Stimulated activated naive CD4-positive, alpha-beta T cell treated with Interleukin-2 at 50 U/mL for 16 hours (primary cell): ENCODE measurements around the gene ZFP36L1.
"Not testable (repeated sequence)": the region's sequence is repeated elsewhere in the genome, so short reads cannot be mapped to it uniquely, and the experiment has no call there.

ENCODE experiments used
- DNase-seq: peaks from one replicate; lab custom pipeline; 2025; lab: John Stamatoyannopoulos, UW

Gene ZFP36L1

GRCh38 chr14:68784226-68784910, 8.5 kb downstream of the ZFP36L1 start:
- no peak for DNase-seq

GRCh38 chr14:68783408-68784225, 9.2 kb downstream of the ZFP36L1 start:
- no peak for DNase-seq

GRCh38 chr14:68782091-68782981, 10.5 kb downstream of the ZFP36L1 start:
- DNase-seq, result peak; percentile 55

- DNase-seq, result peak; percentile 54
Observed at GRCh38 chr14:68781161-68782021, 11.5 kb downstream of the ZFP36L1 start.

GRCh38 chr14:68780358-68781160, 12.3 kb downstream of the ZFP36L1 start:
- no peak for DNase-seq

GRCh38 chr14:68779761-68780323, 13.0 kb downstream of the ZFP36L1 start:
- DNase-seq, result peak; percentile 44

GRCh38 chr14:68777644-68778043, 15.2 kb downstream of the ZFP36L1 start:
- DNase-seq, result no peak

- no peak for DNase-seq
Observed at GRCh38 chr14:68775614-68776126, 17.2 kb downstream of the ZFP36L1 start.

- DNase-seq, result no peak
Observed at GRCh38 chr14:68774771-68775613, 17.9 kb downstream of the ZFP36L1 start.

- no peak for DNase-seq
Observed at GRCh38 chr14:68772761-68773381, 20.0 kb downstream of the ZFP36L1 start.

GRCh38 chr14:68771631-68772030, 21.2 kb downstream of the ZFP36L1 start:
- DNase-seq, result no peak

- no peak for DNase-seq
Observed at GRCh38 chr14:68770553-68771286, 22.1 kb downstream of the ZFP36L1 start.

- DNase-seq, result no peak
Observed at GRCh38 chr14:68770051-68770450, 22.8 kb downstream of the ZFP36L1 start.

GRCh38 chr14:68768316-68768715, 24.6 kb downstream of the ZFP36L1 start:
- no peak for DNase-seq

- no peak for DNase-seq
Observed at GRCh38 chr14:68767248-68767645, 25.6 kb downstream of the ZFP36L1 start.

GRCh38 chr14:68766299-68767247, 26.3 kb downstream of the ZFP36L1 start:
- no peak for DNase-seq

GRCh38 chr14:68763843-68764242, 29.0 kb downstream of the ZFP36L1 start:
- not testable (repeated sequence) for DNase-seq
